A549 (cell line): ENCODE measurements around the gene GARIN3. TPM values are rescaled to one million over a fixed set of nuclear protein-coding genes. Genes with fewer than 3 reads are reported as not detected.

ENCODE experiments used
- ATAC-seq, 2 experiments: fragments of 200-7000 bp in 1 of 2; fragments of >200 bp in 1 of 2; cut with Nextera tagmentation in 1 of 2; cut with Tn5 transposase in 1 of 2; 3 replicates each; pipeline versions ENCODE4 v1.8.0 to v1.9.1; 2018 to 2020; ENCODE audit warnings: mild to moderate bottlenecking in 1 of 2, moderate library complexity in 1 of 2
- CTCF ChIA-PET: fragments of 300-600 bp; sonication (Branson Sonifier 250); formaldehyde crosslinking; extraction: SDS; loops from one replicate; lab custom pipeline; 2021; ENCODE audit warnings: antibody characterized with exemption, inconsistent platforms; lab: Yijun Ruan, JAX
- POLR2A ChIA-PET: fragments of 350-600 bp; formaldehyde crosslinking; extraction: SDS; loops from one replicate; lab custom pipeline; 2021; ENCODE audit warnings: antibody characterized with exemption, inconsistent platforms; lab: Yijun Ruan, JAX
- DNase-seq, 2 experiments: peaks; one replicate each; pipeline versions ENCODE4 v3.0.0 to v3.0.0-alpha.2; 2011 to 2016; ENCODE audit warnings: low read depth in 1 of 2, low spot score in 1 of 2
- FAIRE-seq: peaks from 2 replicates; lab custom pipeline; 2011; peaks lifted over from hg19 to GRCh38; lab: Jason Lieb, UNC
- H3K27ac ChIP-seq, 2 experiments: fragments of >200 bp; sonication (Bioruptor Twin); formaldehyde crosslinking; 3 replicates each; pipeline ENCODE4 v1.5.1; 2016 to 2017
- H3K4me1 ChIP-seq: fragments of >200 bp; sonication (Bioruptor Twin); formaldehyde crosslinking; 3 replicates; pipeline ENCODE4 v1.6.1; 2016
- H3K4me2 ChIP-seq: fragments of >200 bp; sonication (Bioruptor Twin); formaldehyde crosslinking; 3 replicates; pipeline ENCODE4 v1.6.1; 2016
- H3K4me3 ChIP-seq: fragments of >200 bp; sonication (Bioruptor Twin); formaldehyde crosslinking; 3 replicates; pipeline ENCODE4 v1.5.1; 2016
- H3K9me3 ChIP-seq: fragments of >200 bp; sonication (Bioruptor Twin); formaldehyde crosslinking; 3 replicates; pipeline ENCODE4 v1.6.1; 2016
- ATOH8 ChIP-seq: fragments of 250-450 bp; sonication (Bioruptor Pico); IDR thresholded peaks from 2 replicates; pipeline ENCODE4 v1.5.0; 2020; ENCODE audit warnings: low read depth, mild to moderate bottlenecking, moderate library complexity
- ESRRA ChIP-seq: fragments of 150-350 bp; IDR thresholded peaks from 2 replicates; pipeline ENCODE4 v1.6.1; 2014; ENCODE audit warnings: mild to moderate bottlenecking, low read length, borderline replicate concordance
- FOSB ChIP-seq: fragments of 250-450 bp; sonication (Bioruptor Pico); IDR thresholded peaks from 2 replicates; pipeline ENCODE4 v1.5.0; 2020; ENCODE audit warnings: mild to moderate bottlenecking, moderate library complexity
- HDAC2 ChIP-seq: fragments of 200-600 bp; sonication (generic); IDR thresholded peaks from 2 replicates; pipeline ENCODE4 v1.6.1; 2016
- HMGXB4 ChIP-seq: fragments of 250-450 bp; sonication (Bioruptor Pico); IDR thresholded peaks from 2 replicates; pipeline ENCODE4 v1.5.0; 2021; ENCODE audit warnings: mild to moderate bottlenecking, moderate library complexity, borderline replicate concordance
- KDM1A ChIP-seq: fragments of 200-600 bp; sonication (generic); IDR thresholded peaks from 2 replicates; pipeline ENCODE4 v1.6.1; 2016; ENCODE audit warnings: low read depth, mild to moderate bottlenecking
- NR3C1 ChIP-seq: fragments of >200 bp; sonication (Bioruptor Twin); formaldehyde crosslinking; IDR thresholded peaks from 3 replicates; pipeline ENCODE4 v1.6.1; 2017
- PBX3 ChIP-seq: IDR thresholded peaks from 2 replicates; pipeline ENCODE4 v1.6.1; 2012
- PHF8 ChIP-seq: fragments of 200-600 bp; sonication (generic); IDR thresholded peaks from 2 replicates; pipeline ENCODE4 v1.6.1; 2016; ENCODE audit warnings: low read depth, mild to moderate bottlenecking, antibody characterized with exemption, moderate library complexity, borderline replicate concordance
- REST ChIP-seq: fragments of 200-600 bp; sonication (generic); IDR thresholded peaks from 2 replicates; pipeline ENCODE4 v1.6.1; 2016; ENCODE audit warnings: antibody characterized with exemption, mild to moderate bottlenecking, moderate library complexity
- SREBF2 ChIP-seq: fragments of 450-650 bp; IDR thresholded peaks from 2 replicates; pipeline ENCODE4 v1.6.1; 2014; ENCODE audit warnings: mild to moderate bottlenecking, moderate library complexity
- TFCP2L1 ChIP-seq: fragments of 250-450 bp; sonication (Bioruptor Pico); IDR thresholded peaks from 2 replicates; pipeline ENCODE4 v1.5.0; 2021; ENCODE audit warnings: mild to moderate bottlenecking
- ZC3H11A ChIP-seq: fragments of 450-650 bp; IDR thresholded peaks from 2 replicates; pipeline ENCODE4 v1.6.1; 2014; ENCODE audit warnings: antibody characterized with exemption, mild to moderate bottlenecking
- ZFP36 ChIP-seq: fragments of 450-650 bp; IDR thresholded peaks from 2 replicates; pipeline ENCODE4 v1.6.1; 2014; ENCODE audit warnings: borderline replicate concordance; ENCODE audit not compliant: partially characterized antibody
- ZSCAN20 ChIP-seq: fragments of 250-450 bp; sonication (Bioruptor Pico); IDR thresholded peaks from 2 replicates; pipeline ENCODE4 v1.8.0; 2022; ENCODE audit warnings: mild to moderate bottlenecking, moderate library complexity
- WGBS: methylation state at CpG from one replicate; pipeline ENCODE4 v1.1.6; 2017; ENCODE audit errors: missing lambda C conversion rate; 5-methylcytosine and 5-hydroxymethylcytosine counted together
- polyA plus RNA-seq, 4 experiments: library from polyadenylated mRNA; depleted of rRNA in 3 of 4; stranded (reverse); fragments of >200 nt; fragmentation: RNase III in 1 of 4; extraction: RNeasy Plus Mini Kit Qiagen cat#74134 plus additional on column Dnase treatment in 1 of 4; gene quantifications; 2 replicates in 3 of 4; 3 replicates in 1 of 4; pipeline ENCODE4 v1.2.3, GENCODE V29; 2011 to 2017

The GARIN3 gene
- polyA plus RNA-seq, 2 of the 4 experiments (the other 2 are of a cell fraction) = not detected

- peaks cover under 1% of the 10 kb centered on the region; the same call in 1 of the 3 replicates for H3K9me3 ChIP-seq
- FAIRE-seq (no peak), DNase-seq (no peak), ATAC-seq (no peak)
- TF ChIP-seq PHF8 (no peak), ATOH8 (CRISPR knock-in tag) (no peak), NR3C1 (no peak), HMGXB4 (no peak), SREBF2 (no peak), HDAC2 (no peak), KDM1A (no peak), ZFP36 (no peak)
- H3K4me1 ChIP-seq = peaks cover 11% of the 10 kb centered on the region
- H3K4me2 ChIP-seq = peak overlapping the region; percentile 11; the same call in 1 of the 3 replicates
- CTCF ChIA-PET = interaction anchor here (2.6 kb wide), 1 partner anchor 17 kb away, joined by 12 read pairs; no protein-coding TSS in a partner anchor
- no peak overlapping the region for H3K4me3 ChIP-seq
- H3K27ac ChIP-seq = peak overlapping the region; percentile 1 to 34; a peak in 3 of 6 replicates
- POLR2A ChIA-PET = interaction anchor here (1.1 kb wide), 1 partner anchor 8 kb away, joined by 3 read pairs; no protein-coding TSS in a partner anchor
These were observed 51.1 kb downstream of the GARIN3 start for GRCh38 chr5:157115012-157115411.

GRCh38 chr5:157113002-157113401, 53.1 kb downstream of the GARIN3 start:
- CTCF ChIA-PET = interaction anchor here (1.0 kb wide), 1 partner anchor 19 kb away, joined by 6 read pairs; no protein-coding TSS in a partner anchor
- FAIRE-seq (no peak), DNase-seq (no peak), ATAC-seq (no peak)
- POLR2A ChIA-PET = no interaction called here
- Histone ChIP-seq H3K27ac (no peak overlapping the region), H3K9me3 (no peaks in the 10 kb centered on the region), H3K4me1 (peaks cover 11% of the 10 kb centered on the region), H3K4me2 (no peak overlapping the region), H3K4me3 (no peak overlapping the region)
- WGBS = 84% methylated on average over 5 of the region's 5 CpGs
- TF ChIP-seq ZC3H11A = no peak
- TF ChIP-seq ESRRA = no peak
- no peak for TF ChIP-seq TFCP2L1 (CRISPR knock-in tag)
- no peak for TF ChIP-seq FOSB
- TF ChIP-seq ZSCAN20 = no peak
- no peak for TF ChIP-seq PBX3
- no peak for TF ChIP-seq REST

Other genes with a start within 250 kb of the GARIN3 start
- gene TIMD4, start 203.0 kb downstream of the GARIN3 start, polyA plus RNA-seq (2011; rRNA removed) = 4.6 and 5.7 TPM in 2 replicates
- gene TIMD4, start 203.0 kb downstream of the GARIN3 start, polyA plus RNA-seq (2017; fragmentation: RNase III; extraction: RNeasy Plus Mini Kit Qiagen cat#74134 plus additional on column Dnase treatment) = 2.1 to 2.3 TPM (median 2.3 TPM) in 3 replicates
- 94.7 and 143 TPM in 2 replicates for gene HAVCR1, start 107.1 kb downstream of the GARIN3 start, polyA plus RNA-seq (2011; rRNA removed)
- gene HAVCR1, start 107.1 kb downstream of the GARIN3 start, polyA plus RNA-seq (2017; fragmentation: RNase III; extraction: RNeasy Plus Mini Kit Qiagen cat#74134 plus additional on column Dnase treatment) = 99.1 to 103 TPM (median 101 TPM) in 3 replicates
- 0.13 and 0.24 TPM in 2 replicates for gene HAVCR2, start 57.2 kb downstream of the GARIN3 start, polyA plus RNA-seq (2011; rRNA removed)
- gene HAVCR2, start 57.2 kb downstream of the GARIN3 start, polyA plus RNA-seq (2017; fragmentation: RNase III; extraction: RNeasy Plus Mini Kit Qiagen cat#74134 plus additional on column Dnase treatment) = 0.05 to 0.17 TPM (median 0.07 TPM) in 3 replicates
- 17.9 and 23.0 TPM in 2 replicates for gene MED7, start 23.4 kb downstream of the GARIN3 start, polyA plus RNA-seq (2011; rRNA removed)
- gene MED7, start 23.4 kb downstream of the GARIN3 start, polyA plus RNA-seq (2017; fragmentation: RNase III; extraction: RNeasy Plus Mini Kit Qiagen cat#74134 plus additional on column Dnase treatment) = 19.8 to 22.6 TPM (median 22.5 TPM) in 3 replicates
- 0.03 TPM in 1 of 2 replicates, not detected in the other for gene ITK, start 14.6 kb upstream of the GARIN3 start, polyA plus RNA-seq (2011; rRNA removed)
- not detected in 3 replicates for gene ITK, start 14.6 kb upstream of the GARIN3 start, polyA plus RNA-seq (2017; fragmentation: RNase III; extraction: RNeasy Plus Mini Kit Qiagen cat#74134 plus additional on column Dnase treatment)
- gene CYFIP2, start 99.9 kb upstream of the GARIN3 start, polyA plus RNA-seq (2011; rRNA removed) = 9.0 and 25.4 TPM in 2 replicates
- gene CYFIP2, start 99.9 kb upstream of the GARIN3 start, polyA plus RNA-seq (2017; fragmentation: RNase III; extraction: RNeasy Plus Mini Kit Qiagen cat#74134 plus additional on column Dnase treatment) = 18.6 to 23.8 TPM (median 21.8 TPM) in 3 replicates